IPS-NIHi7 (cell line): ENCODE data around the gene SART3.
A peak's percentile ranks its signal among the peaks of the same experiment; 100 is the strongest.
"Not testable (repeated sequence)": the region's sequence is repeated elsewhere in the genome, so short reads cannot be mapped to it uniquely, and the experiment has no call there.

ENCODE experiments used
- DNase-seq: peaks from one replicate; pipeline ENCODE4 v3.0.0; 2012; ENCODE audit warnings: mixed read lengths; ENCODE audit errors: extremely low spot score

Gene SART3

GRCh38 chr12:108562348-108563135 is 1.6 kb upstream of the SART3 start, which contains the start of gene ISCU:
ISCU (plus strand) TSS chr12:108562596; CDS start chr12:108562623, 27 bp downstream.
- peak; percentile 97 for DNase-seq

- DNase-seq = no peak
These were observed 927 bp upstream of the SART3 start for GRCh38 chr12:108561852-108562347.

DNA sequence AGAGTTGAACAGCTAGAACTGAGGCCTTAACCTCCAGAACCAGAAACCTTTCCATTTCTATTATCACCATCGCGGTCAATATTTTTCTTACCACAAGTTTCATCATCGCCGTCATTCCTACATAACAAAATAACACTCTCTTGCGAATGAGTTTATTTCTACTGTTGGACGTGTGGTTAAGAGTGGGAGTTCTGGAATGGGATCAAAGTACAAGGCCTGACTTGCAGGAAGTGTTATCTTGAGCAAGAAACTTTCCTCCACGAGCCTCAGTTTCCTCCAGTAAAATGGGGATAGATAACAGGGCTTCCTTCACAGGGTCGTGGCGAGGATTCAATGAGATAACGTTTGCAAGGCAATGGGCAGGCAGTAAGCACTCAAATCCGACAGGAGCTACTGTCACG is 652 bp downstream of the SART3 start:
- DNase-seq = no peak

DNA sequence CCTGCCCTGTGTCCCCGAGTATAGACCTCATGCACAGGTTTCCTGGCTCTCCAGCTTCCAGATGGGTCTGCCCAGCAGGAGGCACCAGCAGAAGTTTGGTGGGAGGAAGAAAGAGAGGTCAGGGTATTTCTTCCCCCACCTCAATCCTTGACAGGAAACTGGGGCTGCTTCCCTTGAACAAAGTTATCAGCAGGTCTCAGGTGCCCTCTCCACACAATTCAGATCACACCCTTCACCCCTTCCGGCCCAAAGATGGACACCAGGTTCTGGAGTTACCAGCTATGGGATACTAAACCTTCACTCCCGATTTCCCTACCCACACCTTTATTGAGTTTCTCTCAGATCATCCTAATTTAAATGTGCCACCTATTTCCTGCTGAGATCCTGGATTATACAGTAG is 1.2 kb downstream of the SART3 start:
- no peak for DNase-seq

DNA sequence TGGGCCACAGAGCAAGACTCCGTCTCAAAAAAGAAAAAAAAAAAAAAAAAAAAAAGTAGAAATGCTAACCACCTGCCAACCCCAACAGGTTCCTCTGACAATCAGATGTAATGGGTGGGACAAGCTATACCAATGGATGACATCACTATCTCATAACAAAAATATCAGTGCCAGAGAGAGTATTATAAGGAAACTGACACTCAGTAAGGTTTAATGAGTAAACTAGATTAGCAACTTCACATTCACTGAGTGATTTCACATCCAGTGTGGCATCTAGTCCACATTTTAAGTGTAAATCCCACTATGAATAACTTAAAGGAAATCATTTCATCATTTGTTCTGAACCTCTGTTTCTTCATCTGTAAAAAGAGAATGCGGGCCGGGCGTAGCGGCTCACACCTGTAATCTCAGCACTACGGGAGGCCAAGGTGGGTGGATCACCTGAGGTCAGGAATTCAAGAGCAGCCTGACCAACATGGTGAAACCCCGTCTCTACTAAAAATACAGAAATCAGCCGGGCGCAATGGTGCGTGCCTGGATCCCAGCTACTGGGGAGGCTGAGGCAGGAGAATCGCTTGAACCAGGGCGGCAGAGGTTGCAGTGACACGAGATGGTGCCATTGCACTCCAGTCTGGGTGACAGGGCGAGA is 1.8 kb downstream of the SART3 start:
- DNase-seq = no peak

- DNase-seq = not testable (repeated sequence)
These were observed 5.6 kb downstream of the SART3 start for GRCh38 chr12:108555383-108555782.

GRCh38 chr12:108553799-108554198 is 7.2 kb downstream of the SART3 start:
- no peak for DNase-seq

- no peak for DNase-seq
These were observed 9.4 kb downstream of the SART3 start for GRCh38 chr12:108551535-108551934.

DNA sequence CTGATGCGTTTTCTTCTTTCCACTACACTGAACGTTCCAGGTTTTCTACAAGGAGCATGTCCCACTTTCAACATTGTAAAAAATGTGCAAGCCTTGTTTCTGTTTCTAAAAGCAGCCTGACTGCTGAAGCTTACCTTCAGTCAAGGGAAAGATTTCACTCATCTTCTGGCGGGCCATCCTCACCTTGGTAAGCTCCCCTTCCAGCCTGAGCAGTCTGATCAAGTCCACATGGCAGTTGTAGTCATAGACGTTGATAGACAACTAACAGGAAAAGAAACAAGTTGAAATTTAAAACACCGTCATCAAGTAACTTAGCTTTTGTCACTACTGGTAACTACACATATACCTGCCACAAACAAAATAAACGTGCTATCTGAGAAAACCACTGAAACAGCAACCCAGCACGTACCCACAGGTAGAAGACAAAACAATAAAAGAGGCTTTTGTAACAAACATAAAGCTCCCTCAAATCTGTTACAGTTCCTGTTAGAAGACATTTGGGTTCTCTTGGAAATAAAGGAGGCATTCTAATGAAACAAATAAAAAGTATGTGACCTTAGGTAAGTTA is 11.9 kb downstream of the SART3 start:
- DNase-seq = no peak

DNA sequence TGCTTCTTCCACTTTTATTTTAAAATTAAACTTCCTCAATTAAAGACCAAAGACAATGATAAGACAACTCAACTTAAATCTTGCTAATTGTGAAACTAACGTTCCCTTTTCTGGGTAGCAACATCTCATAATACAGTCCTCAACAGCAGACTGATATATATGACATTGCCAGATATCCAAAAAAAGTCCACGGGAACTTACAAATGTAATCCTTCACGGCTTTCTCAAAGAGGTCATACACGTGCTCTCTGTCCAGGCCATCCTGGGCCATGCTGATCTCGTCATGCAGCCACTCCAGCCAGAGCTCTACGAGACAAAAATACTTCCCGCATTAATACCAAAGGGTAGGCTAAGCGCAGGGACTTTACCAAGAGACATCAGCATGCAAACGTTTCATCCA is 13.3 kb downstream of the SART3 start:
- DNase-seq = no peak

GRCh38 chr12:108543652-108544051 is 17.3 kb downstream of the SART3 start:
- DNase-seq = no peak

- no peak for DNase-seq
These were observed 18.7 kb downstream of the SART3 start for GRCh38 chr12:108542320-108542719.

DNA sequence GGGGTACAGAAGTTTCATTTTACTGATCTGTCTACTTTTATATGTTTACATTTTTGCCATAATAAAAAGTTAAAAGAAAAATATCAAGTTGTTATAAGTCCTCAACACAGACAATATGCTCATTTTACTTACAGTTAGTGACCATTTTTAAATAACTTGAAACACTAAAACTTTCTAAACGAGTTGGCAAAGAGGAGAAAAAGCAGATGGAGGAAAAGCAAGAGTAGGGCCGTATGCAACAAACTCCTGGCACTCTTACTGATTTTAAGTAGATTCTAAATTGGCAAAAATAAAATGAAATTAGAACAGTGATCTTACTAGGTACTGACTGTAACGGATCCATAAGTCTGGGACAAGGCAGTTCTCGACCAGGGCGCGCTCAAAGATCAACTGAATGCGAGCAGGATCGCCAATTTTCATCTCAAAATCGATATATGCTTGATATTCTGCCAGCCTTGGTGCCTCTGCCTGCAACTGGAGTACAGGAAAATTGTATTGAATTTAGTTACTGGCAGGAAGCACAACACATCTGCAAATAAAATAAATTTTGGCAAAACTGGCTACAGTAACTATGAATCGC is 22.3 kb downstream of the SART3 start:
- DNase-seq = no peak

- no peak for DNase-seq
These were observed 22.8 kb downstream of the SART3 start for GRCh38 chr12:108538146-108538545.

DNA sequence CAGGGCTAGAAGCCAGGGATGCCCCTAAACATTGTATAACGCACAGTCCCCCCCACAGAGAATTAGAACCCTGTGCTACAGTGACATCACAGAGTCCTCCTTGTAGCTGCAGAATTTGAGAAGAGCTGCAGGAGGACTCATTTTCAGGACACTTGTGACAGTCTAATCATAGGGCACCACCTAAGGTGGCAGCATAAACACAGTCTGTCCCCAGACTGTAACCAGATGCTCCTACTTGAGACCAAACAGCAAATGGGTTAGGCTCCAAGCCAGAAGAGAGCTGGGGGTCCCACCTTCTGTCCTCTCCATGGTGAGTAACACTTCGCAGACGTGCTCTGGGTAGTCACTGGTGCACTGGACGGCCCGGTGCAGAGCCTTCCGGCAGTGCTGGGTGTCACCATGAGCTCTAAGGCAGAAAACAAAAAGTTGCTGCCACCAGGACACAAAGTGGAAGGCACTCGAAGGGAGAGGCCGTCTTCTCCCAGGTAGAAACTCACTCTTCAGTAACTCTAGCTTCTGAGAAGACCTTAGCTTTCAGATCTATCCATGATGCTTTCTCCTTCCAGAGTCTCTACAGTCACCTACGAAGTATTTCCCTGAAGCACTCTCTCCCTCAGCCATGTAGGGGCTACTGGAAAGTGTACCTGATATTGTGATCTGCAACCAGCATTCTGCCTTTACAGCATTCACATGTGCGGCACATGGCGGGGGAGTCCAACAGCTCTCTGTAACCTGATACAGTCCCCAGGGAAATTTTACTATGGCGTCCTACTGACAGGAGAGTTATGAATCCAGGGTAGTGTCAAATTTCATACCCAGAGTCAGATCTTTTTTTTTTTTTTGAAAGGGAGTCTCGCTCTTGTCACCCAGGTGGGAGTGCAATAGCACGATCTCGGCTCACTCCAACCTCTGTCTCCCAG is 28.8 kb downstream of the SART3 start:
- DNase-seq = no peak

DNA sequence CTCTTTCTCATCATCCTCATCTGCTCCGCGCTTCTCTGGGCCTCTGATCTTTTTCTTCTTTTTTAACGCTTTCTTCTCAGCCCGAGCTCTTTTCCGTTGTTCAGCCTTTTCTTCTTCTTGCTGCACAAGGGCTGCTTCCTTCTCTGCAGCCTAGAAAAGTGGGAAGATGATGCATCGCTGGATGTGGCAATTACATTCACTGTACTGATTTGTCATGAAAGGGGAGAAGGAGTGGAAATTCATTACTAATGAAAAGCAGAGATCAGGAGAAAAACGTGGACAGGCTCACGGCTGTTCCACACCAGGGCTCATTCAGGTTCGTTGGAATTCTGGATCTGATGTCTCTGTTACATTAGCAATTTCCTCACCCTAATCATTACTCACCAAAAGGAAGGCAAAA is 30.8 kb downstream of the SART3 start:
- DNase-seq = no peak

GRCh38 chr12:108527166-108527496 is 33.8 kb downstream of the SART3 start:
- DNase-seq = no peak

DNA sequence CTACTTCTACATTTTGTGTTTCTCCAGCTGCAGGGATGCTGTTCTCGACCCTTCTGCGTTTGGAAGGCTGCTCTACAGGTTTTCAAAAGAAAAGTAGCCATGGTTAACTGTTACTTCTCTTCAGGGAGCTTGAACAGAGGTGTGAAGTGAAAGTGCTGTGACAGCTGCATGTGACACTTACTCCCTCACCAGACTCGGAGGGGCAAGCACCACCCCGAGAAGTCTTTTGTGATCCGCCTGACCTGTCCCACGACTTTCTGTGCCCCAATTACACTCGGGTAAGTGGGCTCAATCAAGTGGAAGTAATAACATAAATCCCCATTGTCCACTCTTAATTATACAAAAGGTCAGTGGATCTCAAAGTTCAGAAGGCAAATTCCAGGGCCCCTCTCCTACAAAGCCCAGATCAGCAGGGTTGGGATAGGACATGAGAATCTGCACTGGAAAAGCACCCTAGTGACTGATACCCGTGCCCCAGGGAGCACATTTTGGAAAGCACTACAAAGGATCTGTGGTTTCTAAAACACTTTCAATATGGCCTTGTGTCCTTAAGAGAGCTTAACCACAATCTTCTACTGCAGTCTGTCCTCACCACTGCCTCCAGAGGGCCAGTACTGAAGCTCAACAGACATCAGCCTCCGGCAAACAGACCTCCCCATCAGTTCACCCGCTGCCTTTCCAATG is 34.3 kb downstream of the SART3 start:
- no peak for DNase-seq

- no peak for DNase-seq
These were observed 35.3 kb downstream of the SART3 start for GRCh38 chr12:108525681-108526080.

- DNase-seq = no peak
These were observed 37.6 kb downstream of the SART3 start for GRCh38 chr12:108523365-108523764.

GRCh38 chr12:108519558-108519957 is 41.4 kb downstream of the SART3 start:
- DNase-seq = peak; percentile 62
